HFF-Myc (cell line): Measurements from ENCODE around the gene PRMT7.

Experiments used
- DNase-seq: peaks from one replicate; pipeline ENCODE4 v3.0.0-alpha.2; 2011; ENCODE audit warnings: low read depth; ENCODE audit errors: extremely low read depth
- H3K4me3 ChIP-seq: replicated peaks from 2 replicates; pipeline ENCODE4 v1.5.1; 2011; ENCODE audit warnings: low read depth, mild to moderate bottlenecking, control low read depth, low read length
- TF ChIP-seq, protein P1 (sequence below): IDR thresholded peaks from 2 replicates; pipeline ENCODE4 v1.5.1; 2012; ENCODE audit warnings: mild to moderate bottlenecking, low read depth, low read length, control low read depth; ENCODE audit errors: missing control alignments

PRMT7 gene

GRCh38 chr16:68339214-68339613 lies 28.4 kb downstream of the PRMT7 start:
- TF ChIP-seq, protein P1, sequence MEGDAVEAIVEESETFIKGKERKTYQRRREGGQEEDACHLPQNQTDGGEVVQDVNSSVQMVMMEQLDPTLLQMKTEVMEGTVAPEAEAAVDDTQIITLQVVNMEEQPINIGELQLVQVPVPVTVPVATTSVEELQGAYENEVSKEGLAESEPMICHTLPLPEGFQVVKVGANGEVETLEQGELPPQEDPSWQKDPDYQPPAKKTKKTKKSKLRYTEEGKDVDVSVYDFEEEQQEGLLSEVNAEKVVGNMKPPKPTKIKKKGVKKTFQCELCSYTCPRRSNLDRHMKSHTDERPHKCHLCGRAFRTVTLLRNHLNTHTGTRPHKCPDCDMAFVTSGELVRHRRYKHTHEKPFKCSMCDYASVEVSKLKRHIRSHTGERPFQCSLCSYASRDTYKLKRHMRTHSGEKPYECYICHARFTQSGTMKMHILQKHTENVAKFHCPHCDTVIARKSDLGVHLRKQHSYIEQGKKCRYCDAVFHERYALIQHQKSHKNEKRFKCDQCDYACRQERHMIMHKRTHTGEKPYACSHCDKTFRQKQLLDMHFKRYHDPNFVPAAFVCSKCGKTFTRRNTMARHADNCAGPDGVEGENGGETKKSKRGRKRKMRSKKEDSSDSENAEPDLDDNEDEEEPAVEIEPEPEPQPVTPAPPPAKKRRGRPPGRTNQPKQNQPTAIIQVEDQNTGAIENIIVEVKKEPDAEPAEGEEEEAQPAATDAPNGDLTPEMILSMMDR = no peak
- no peak for DNase-seq
- no peak overlapping the region for H3K4me3 ChIP-seq

DNA sequence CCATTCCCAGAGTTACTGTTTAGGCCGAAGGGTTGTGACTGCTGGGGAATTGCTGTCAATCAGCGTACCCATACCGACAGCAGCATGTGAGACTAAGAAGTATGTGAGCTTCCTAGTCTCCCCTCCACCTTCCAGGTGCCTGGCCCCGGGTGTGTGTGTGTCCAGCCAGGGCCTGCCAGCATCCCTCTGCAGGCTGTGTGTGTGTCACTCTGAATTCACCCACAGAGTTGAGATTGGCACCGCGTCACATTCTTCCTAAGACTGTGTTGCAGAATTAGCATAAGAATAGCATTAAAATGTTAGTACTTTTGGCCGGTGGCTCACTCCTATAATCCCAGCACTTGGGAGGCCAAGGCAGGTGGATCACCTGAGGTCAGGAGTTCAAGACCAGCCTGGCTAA lies 31.8 kb downstream of the PRMT7 start:
- no peak overlapping the region for H3K4me3 ChIP-seq
- no peak for DNase-seq
- TF ChIP-seq, protein P1 = no peak

DNA sequence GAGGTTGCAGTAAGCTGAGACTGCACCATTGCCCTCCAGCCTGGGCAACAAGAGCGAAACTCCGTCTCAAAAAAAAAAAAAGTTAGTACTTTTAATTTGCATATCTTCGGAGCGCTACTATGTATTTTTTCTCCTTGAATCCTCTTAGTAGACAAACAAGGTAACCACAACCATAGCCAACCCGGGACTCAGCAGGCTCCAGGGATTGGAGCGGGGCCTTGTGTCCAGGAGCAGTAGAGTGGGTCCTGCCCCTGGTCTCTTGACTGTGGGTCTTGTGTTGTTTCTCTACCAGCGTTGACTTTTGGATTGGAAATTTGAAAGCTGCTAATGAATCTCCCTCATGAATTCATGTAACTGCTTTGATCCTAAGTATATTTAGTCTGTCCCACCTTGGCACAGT lies 32.3 kb downstream of the PRMT7 start:
- TF ChIP-seq, protein P1 = no peak
- no peak overlapping the region for H3K4me3 ChIP-seq
- DNase-seq = no peak

DNA sequence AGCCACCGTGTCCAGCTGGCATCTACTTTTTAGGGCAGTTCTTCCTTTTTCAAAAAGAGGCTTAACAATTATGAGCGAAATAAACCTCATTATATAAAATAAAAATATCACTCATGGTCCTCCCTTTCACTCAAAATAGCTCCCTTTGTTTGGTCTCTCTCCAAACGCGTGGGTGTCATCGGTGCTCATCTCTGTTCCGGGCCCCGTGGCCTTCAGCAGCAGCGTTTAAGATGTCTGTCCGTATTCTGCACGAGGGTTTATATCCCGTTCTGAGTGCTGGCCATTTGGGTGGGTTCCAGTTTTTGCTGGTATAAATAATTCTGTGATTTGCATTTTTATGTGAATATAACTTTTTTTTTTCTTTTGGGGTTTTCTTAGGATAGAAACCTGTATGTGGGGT lies 33.4 kb downstream of the PRMT7 start:
- DNase-seq = no peak
- TF ChIP-seq, protein P1 = no peak
- no peak overlapping the region for H3K4me3 ChIP-seq

DNA sequence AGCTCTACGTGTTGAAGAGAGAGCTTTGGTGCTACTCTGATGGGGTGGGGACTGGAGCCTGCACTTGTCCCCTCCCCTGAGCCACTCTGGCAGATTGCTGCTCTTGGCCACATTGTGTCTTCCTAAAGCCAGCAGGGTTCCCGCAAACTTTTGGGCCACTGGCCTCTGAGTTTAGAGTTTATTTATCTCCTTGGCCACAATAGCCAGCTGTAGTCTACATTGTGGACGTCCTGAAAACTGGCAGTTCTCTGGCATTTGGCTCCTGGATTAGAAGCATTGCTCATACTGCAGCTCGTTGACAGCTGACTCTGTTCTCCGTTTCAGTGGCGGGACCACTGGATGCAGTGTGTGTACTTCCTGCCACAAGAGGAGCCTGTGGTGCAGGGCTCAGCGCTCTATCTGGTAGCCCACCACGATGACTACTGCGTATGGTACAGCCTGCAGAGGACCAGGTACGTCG lies 34.6 kb downstream of the PRMT7 start:
- TF ChIP-seq, protein P1 = no peak
- DNase-seq = no peak
- H3K4me3 ChIP-seq = no peak overlapping the region

DNA sequence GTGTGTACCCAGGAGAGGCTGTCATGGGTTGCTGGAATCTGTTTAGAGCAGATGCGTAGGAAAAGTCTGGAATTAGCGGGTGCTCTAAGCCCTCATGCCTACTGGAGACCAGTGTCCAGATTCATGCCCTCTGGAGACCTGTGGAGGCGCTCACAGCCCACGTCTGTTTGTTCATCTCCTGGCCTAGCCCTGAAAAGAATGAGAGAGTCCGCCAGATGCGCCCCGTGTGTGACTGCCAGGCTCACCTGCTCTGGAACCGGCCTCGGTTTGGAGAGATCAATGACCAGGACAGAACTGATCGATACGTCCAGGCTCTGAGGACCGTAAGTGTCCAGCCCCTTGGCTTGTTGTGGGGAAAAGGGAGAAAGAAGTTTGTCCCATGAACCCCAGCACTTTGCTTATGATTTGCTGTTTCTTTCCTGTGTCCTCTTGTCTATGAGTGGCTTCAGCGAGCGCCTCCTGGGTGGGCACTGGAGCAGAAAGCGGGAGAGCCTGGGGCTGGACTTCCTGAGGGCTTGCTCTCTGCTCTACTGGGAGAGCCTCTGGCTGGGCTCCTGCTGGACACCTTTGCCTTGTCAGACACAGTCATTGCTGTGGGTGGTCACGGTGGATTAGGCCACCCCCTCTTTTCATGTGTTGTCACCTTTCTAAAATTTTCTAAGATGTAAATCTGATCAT lies 35.3 kb downstream of the PRMT7 start:
- no peak overlapping the region for H3K4me3 ChIP-seq
- no peak for DNase-seq
- TF ChIP-seq, protein P1 = no peak
